CD1c-positive myeloid dendritic cell (primary cell): Measurements from ENCODE around the gene EIF1AD.
"Not testable (repeated sequence)": the region's sequence is repeated elsewhere in the genome, so short reads cannot be mapped to it uniquely, and the experiment has no call there.

Experiments used
- DNase-seq: peaks from one replicate; pipeline ENCODE4 v3.0.0-alpha.2; 2016; ENCODE audit errors: extremely low spot score

The EIF1AD gene

GRCh38 chr11:66022401-66023185 is 20.6 kb upstream of the EIF1AD start:
- DNase-seq: peak; percentile 84

DNA sequence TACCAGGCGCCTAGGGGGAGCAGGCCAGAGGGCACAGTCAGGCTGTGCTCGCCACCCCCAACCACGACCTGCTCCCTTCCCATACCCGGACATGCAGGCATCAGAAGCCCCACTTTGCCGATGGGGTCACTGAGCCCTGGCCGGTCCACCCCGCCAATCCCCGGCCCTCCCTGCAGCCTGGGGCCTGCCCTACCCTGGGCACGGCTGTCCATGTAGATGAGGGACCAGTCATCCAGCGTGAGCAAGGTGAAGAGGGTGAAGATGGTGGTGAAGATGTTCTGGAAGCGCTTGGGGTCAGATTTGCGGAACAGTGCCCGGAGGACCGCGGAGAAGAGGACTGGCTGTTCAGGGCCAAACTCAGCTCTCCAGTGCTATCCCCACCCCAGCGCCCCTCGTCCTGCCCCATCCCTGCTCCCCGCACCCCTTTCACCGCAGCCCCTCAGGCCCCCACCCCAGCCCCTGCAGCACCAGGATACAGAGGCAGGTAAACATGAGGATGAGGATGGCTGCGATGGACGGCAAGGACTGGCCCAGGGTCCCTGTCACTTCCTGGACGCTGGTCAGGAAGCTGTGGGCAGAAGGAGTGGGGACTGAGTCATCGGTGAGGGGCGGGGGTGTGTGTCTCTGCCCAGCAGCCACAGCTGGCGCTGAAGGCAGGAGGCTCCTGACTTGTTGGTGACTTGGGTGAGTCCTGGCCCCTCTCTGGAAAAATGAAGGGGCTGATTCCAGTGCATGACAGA is 18.8 kb upstream of the EIF1AD start:
- DNase-seq: peak; percentile 78

DNA sequence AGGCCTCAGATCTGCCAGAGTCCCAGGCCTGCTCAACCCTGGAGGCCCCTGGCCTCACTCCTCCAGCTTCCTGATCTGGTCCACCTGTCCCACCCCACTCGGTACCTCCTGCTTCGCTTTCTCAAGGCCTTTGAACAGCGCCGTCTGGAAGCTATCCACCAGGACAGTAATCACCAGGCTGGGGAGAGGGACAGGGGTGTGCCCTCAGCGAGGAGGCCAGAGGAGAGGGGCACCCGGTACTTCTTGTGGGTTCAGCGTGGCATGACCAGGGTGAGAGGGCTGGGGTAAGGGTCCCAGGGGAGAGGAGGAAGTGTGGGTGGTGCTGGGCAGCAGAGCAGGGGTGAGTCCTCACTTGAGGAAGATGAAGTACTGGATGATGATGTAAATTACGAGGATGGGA is 18.3 kb upstream of the EIF1AD start:
- no peak for DNase-seq

- DNase-seq: no peak
These were observed 15.4 kb upstream of the EIF1AD start for GRCh38 chr11:66017321-66017720.

DNA sequence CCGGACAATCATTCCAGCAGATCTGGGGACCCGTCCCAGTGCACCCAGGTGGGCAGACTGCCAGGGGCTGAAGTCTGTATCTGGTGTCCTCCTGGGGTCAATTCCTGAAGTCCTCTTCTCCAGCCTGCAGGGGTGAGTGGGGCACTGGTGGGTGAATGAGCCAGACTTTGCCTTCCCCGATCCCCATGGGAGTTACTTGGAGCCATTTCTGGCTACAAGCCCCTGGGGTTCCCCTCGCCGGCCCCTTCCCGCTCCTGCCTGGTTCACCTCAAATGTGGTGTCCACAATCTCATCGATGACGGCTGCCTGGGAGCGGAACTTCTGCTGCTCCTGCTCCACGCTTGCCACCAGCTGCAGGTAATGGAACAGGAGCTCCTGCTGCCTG is 14.8 kb upstream of the EIF1AD start:
- DNase-seq: no peak

DNA sequence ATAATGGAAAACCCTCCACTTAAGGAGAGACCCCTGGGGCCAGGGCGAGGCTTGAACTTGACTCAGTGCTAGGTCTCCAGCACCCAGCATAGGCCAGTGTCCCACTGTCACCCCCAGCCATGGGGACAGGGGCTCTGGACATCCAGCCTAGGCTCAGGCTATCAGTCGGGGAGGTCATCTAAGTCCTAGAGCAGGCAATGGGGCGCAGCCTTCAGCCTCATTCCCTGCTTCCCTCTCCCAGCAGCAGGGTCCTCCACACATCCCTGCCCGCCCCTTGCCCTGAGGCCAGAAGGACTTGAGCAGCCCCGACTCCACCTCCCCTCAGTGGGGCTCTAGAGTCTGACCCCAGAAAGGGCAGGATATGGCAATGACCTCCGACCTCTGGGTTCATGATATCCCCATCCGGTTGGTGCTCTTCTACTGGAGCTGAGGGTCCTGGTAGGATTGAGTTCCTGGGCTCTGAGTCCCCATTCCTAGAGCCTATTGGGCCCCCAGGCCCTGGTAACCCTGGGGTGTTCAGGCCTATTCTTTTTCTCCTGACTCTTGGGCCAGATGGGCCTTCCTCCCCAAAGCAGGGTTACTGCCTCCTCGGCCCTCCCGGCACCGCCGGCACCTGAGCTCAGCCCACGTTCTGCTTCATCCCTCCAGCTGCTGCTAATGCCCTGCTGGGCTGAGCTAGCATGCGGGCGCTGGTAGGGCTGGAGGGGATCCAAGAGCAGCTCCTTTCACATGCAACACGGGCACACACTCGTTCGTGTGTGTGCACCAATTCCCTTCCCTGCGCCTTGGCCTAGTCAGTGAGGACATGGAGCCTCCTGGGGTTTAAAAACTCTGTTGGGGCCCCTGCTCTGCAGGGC is 14.2 kb upstream of the EIF1AD start:
- no peak for DNase-seq

DNA sequence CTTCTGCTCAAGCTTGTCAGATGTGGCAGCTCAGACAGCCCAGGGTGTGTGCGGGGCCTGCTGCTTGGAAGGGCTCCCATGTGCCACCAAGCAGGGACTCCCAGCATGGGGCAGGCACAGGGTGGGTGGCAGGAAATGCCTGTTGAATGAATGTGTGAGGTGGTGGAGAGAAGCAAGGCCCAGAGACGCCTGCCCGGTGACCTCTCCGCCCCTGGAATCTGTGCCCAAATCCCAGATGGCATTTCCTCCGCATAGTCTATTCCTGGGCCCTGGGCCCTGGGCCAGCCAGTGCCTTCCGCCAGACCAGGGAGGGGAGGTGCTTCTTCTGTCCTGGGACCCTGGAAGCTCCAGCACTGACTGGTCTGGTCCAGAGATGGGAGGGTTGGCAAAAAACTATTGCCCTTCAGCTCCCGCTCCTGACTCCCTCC is 13.5 kb upstream of the EIF1AD start:
- no peak for DNase-seq

GRCh38 chr11:66014804-66015453 is 13.0 kb upstream of the EIF1AD start:
- DNase-seq: no peak

- DNase-seq: no peak
These were observed 11.8 kb upstream of the EIF1AD start for GRCh38 chr11:66013762-66014100.

DNA sequence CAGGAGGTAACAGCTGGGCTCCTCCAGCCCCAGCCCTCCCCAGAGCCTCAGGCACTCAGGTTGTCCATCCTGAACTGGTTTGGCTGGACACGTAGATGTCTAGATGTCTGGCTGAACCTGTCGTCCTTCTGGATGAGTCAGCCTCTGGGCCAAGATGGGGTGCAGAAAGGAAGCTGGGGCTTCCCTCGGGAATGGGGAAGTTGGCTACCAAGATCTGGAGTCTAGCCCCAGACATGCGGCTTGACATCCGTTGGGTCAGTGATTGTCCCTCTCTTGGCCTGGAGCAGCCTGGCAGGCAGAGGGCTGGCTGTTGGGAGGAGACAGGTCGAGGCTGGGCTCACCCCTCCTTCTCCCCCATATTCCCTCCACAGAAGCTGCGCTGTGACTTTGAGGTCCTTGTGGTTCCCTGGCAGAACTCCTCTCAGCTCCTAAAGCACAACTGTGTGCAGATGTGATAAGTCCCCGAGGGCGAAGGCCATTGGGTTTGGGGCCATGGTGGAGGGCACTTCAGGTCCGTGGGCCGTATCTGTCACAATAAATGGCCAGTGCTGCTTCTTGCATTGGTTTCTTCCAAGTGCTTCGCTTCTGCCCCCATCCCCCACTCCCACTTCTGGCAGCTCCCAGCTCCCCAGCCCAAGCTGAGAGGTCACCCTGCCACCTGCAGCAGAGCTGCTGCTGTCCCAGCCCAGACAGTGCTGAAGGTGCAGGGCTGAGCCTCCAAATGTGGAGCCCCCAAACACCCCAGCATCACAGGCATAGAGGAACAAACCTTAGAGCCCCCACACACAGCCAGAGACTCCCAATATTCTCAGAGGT is 11.2 kb upstream of the EIF1AD start:
- DNase-seq: peak; percentile 69

- no peak for DNase-seq
These were observed 10.5 kb upstream of the EIF1AD start for GRCh38 chr11:66012371-66012945.

- DNase-seq: no peak
These were observed 9.9 kb upstream of the EIF1AD start, which contains the start of gene CST6 for GRCh38 chr11:66011785-66012303. TSS of gene CST6 (plus strand) at chr11:66012008. CDS start at chr11:66012045, 37 bp downstream.

GRCh38 chr11:66011239-66011784 is 9.4 kb upstream of the EIF1AD start:
- DNase-seq: no peak

DNA sequence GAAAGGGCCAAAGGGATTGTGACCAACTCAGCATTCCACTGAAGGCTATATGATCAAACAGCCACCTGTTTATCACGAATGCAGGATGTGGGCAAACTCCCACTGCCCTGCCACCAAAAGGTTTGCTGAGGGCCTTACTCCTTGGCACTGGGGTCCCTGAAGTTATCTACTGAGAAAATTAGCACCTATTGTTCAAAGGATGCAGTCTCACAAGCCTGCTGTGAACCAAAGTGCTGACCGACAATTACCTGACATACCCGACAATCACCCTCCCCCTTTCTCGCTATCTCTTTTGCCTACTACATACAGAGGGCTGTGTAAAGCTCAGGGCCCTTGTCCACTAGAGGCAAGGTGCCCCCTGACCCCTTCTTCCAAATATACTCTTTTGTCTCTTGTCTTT is 8.1 kb upstream of the EIF1AD start:
- DNase-seq: not testable (repeated sequence)

GRCh38 chr11:66008468-66009101 is 6.6 kb upstream of the EIF1AD start:
- peak; percentile 56 for DNase-seq

GRCh38 chr11:66008095-66008467 is 6.1 kb upstream of the EIF1AD start:
- no peak for DNase-seq

GRCh38 chr11:66007201-66007634 is 5.3 kb upstream of the EIF1AD start:
- no peak for DNase-seq

- no peak for DNase-seq
These were observed 4.9 kb upstream of the EIF1AD start for GRCh38 chr11:66006891-66007176.

DNA sequence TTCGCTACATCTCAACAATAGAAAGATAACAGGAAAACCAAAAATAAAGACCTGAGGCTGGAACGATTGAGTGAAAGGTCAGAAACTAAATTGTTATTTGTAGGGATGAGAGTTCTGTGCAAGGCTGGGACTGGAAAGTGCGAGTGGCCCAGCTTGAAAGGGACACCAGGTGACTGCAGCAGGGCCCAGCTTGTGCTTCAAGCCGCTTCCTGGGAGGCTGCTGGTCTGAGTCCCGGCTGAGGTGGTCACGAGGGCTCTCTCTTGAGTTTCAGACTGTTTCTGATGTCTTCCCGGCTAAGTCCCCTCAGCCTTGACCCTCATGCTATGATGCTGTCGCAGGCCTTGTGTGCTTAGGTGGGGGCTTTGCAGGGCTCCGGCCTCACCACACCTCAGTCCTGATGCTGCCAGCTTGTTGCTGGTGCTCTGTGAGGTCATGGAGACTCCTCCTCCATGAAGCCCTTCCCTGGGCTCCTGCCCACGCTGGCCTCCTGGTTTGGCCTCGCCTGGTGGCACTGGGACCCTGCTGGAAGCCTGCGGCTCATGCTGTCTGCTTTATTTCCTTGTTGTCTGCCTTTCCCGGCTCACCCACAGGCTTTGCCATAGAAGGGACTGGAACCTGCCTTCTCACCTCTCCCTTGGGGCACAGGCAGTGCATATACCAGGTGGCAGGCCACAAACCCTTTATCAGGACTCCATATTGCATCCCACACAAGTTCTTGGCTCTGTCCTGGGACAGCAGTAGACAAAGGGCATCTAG is 4.4 kb upstream of the EIF1AD start:
- no peak for DNase-seq
